ENCODE data around the gene TMEM119.

TMEM119 gene

DNA sequence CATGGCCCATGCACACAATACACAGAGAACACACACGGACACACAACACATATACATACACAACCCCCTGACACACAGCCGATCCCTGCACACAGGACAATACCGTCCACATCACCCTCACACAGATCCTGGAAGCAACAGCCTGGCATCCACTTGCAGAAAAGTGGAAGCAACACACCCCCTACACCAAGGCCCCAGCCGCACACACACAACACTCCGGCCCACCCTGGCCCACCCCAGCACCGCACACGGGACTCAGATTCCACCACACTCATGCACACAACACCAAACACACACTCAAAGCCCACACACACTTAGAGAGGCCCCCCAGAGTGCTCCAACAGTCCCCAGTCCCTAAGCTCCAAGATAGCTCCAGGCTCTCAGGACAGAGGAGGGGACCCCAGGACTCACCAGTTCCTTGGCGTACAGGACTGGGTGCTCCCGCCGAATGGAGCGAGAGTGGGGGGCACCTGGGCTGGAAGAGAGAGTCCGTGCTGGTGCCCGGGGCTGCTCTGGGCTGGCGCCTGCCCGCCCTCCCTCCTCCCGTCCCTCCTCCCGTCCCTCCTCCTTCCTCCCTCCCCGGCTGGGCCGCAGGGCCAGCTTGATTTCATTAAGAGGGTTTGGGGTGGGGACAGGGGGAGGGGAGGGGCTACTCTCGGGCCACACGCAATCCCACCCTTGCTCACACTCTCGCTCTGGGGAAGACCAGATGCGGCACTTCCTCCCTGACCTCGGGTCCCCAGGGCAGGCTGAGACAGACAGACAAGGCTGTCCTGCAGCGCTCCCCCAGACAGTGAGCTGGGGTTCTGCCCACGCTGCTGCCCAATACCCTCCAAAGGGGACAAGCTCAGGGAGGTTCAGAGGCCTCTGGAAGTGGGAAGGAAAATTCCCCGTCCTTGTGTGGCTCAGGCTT lies at the start of gene TMEM119:
Gene TMEM119, minus strand, starts transcription at position 526 of the 913 bp plus-strand sequence. CDS start 5,701 bp downstream, outside the sequence.
- H3K27ac ChIP-seq, result no peak within 1 kb of the TSS
- DNase-seq (ENCODE audit: low read depth, low spot score), result no peak

DNA sequence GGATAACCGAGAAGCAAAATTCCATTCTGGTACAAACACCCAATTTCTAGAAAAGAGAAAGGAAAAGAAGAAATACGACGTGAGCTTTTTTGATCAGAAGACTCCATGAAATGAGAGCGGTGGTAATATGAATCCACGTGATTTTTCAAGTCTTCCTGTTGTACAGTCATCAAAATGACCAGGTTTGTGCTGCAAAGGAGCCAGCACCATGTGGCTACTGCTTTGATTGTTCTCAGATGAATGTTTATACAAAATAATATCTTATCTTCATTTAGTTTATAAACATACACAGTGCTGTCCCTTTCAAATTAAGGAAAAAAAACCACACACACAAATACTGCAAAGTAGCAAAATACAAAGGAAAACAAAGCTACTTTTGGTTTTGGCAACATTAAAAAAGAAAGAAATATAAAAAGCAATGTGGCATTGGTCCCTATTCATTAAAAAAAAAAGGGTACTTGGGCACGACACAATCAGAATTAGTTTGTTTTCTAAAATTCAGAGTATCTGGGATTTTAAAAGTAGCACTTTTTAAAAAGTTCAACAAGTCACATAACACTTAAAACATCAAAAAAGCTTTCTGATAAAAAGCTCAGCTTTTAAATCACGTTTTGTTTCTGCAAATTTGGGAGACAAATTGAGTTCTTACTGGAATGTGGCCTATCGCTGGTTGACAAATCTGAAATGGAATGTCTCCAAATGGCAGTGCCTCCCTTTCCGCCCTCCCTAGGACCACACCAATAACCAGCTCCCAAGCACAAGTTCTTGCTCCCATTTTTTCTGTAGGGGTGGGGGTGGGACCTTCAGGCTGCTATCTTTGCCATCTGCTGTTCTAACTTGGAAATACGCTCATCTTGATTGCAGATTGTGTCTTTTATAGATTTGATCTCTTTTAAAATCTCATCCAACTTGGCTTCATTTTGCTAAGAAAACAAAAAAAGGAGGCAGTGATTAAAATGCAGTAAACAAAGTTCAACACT lies 49.0 kb upstream of the TMEM119 start:
- H3K27ac ChIP-seq, result no peak overlapping the region
- no peak for DNase-seq (ENCODE audit: low read depth, low spot score)

DNA sequence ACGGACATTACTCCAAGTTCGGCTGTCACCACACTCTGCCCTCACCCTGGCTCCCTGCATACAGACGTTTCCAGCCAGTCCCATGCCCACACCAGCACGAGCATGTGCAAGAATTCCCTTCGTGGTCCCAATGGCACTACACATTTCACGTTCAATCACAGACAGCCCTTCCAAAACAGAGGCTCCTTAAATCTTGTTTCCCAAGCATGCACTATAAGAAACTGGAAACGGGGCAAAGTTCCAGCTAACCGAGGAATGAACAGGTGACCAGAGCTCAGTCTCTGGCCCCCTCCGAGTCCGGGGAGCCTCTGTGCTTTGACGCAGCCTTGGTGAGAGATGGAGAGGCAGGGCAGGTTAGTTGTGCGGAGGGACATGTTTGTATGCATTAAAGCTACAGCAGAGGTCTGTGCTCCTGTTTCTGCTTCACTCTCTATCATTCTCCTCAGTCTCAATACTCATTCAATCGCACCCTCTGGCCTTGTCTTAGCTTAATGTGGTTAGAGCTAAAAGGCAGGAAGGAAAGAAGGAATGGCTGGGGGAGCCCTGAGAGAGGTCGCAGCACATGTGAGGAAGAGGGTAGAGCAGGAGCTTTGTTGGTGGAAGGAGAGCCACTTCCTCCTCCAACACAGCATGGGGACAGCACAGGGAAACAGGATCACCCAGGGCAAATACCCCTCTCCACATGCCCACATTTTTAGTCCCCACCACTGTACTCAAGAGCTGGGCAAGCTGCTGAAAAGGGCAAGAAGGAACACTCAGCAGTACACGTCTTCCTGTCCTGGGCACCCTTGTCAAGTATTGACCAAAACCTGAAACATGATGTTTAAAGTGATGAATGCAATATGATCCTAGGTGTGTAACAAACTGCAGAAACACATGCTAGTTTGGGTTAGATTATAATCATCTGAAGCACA lies 48.1 kb upstream of the TMEM119 start:
- no peak overlapping the region for H3K27ac ChIP-seq
- DNase-seq (ENCODE audit: low read depth, low spot score), result no peak

GRCh38 chr12:108644811-108645120 lies 46.9 kb upstream of the TMEM119 start:
- H3K27ac ChIP-seq, result no peak overlapping the region
- DNase-seq (ENCODE audit: low read depth, low spot score), result no peak

GRCh38 chr12:108643941-108644810 lies 46.3 kb upstream of the TMEM119 start:
- DNase-seq (ENCODE audit: low read depth, low spot score), result no peak
- no peak overlapping the region for H3K27ac ChIP-seq

DNA sequence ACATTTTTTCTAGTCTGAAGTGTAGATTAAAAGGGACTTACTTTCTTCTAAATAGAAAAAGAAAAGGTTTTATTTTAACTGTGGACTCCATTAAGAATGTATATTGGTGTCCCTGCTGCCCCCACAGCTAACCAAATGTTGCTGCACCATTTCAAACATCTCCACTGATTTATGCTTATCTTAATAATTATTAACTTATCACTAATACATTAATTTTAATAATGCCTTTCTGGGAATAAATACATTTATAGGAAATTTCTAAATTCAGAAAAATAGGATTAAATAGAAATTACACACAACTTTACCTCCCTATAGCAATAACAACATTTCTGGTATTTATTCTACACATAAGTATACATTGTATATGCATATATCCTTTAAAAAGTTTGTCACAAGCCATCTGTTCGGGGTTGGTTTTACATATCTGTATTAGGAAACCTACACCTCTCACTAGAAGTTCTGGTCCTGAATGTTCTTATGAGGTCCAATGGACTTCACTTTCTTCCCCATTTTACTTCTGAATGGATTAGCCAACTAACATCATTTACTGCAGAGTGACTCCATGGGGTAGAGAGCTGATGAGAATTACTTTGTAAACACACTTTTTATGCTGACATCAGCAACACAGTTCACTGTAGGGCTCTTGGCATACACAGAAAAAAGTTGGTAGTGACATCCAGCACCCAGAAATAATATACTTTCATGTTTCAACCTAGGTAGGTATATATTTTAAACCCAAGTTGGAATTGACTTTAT lies 45.2 kb upstream of the TMEM119 start:
- DNase-seq (ENCODE audit: low read depth, low spot score), result no peak
- no peak overlapping the region for H3K27ac ChIP-seq

GRCh38 chr12:108642269-108642870 lies 44.5 kb upstream of the TMEM119 start:
- DNase-seq (ENCODE audit: low read depth, low spot score), result no peak
- H3K27ac ChIP-seq, result no peak overlapping the region

GRCh38 chr12:108641446-108642268 lies 43.8 kb upstream of the TMEM119 start:
- no peak for DNase-seq (ENCODE audit: low read depth, low spot score)
- no peak overlapping the region for H3K27ac ChIP-seq

GRCh38 chr12:108640802-108641445 lies 43.0 kb upstream of the TMEM119 start:
- DNase-seq (ENCODE audit: low read depth, low spot score), result no peak
- no peak overlapping the region for H3K27ac ChIP-seq

- H3K27ac ChIP-seq, result no peak overlapping the region
- no peak for DNase-seq (ENCODE audit: low read depth, low spot score)
Observed at GRCh38 chr12:108638997-108639822, 41.3 kb upstream of the TMEM119 start.

- DNase-seq (ENCODE audit: low read depth, low spot score), result no peak
- H3K27ac ChIP-seq, result no peak overlapping the region
Observed at GRCh38 chr12:108638141-108638827, 40.4 kb upstream of the TMEM119 start.

- H3K27ac ChIP-seq, result no peak overlapping the region
- DNase-seq (ENCODE audit: low read depth, low spot score), result no peak
Observed at GRCh38 chr12:108637222-108637971, 39.5 kb upstream of the TMEM119 start.

DNA sequence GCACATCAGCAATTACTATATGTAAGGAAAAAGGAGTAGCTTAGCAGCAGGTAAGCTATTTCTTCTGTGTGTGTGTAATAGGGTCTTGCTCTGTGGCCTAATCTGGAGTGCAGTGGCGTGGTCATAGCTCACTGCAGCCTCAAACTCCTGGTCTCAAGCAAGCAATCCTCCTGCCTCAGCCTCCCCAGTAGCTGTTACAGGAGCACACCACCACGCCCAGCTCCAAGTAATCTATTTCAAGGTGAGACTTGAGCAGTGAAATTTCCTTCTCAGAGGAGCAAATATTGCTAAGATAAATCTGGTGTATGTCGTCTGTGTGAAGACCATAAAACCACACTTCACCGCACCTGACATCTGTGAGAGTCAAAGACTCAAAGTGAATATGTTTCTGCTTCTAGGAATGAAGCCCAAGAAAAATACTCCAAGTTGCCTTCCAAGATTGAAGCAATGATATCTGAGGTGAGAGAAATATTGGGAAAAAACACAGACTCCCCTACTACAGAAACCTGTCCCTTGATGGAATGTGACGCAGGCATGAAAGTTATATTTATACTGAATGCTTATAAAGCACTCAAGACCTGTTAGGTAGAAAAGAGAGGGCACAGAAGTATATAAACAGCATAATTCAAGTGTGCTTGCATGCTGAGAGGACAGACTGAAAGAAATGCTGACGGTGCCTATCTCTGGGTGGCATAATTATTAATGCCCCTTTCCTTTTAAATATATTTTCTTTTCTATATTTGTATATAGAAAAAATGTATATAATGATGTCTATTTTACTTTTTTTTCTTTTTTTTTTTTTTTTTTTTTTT lies 38.3 kb upstream of the TMEM119 start:
- no peak overlapping the region for H3K27ac ChIP-seq
- no peak for DNase-seq (ENCODE audit: low read depth, low spot score)

Measured in epithelial cell of prostate (primary cell).